ENCODE results near the gene NT5DC4.

DNA sequence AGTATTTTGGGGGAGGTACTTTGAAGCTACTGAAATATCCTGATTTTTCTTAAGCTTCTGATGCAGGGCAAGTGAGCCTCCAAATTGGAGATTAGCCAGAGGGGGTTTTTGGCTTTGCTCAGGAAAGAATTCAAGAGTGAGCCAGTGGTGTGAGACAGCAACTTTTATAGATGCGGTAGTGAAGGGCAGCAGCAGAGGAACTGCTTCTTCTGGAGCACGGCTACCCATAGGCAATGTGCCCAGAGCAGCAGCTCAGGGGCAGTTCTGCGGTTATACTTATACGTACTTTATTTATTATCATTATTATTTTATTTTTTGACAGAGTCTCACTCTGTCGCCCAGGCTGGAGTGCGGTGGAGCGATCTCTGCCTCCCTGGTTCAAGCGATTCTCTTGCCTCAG lies 19.8 kb upstream of the NT5DC4 start:
- TF ChIP-seq, protein P1, sequence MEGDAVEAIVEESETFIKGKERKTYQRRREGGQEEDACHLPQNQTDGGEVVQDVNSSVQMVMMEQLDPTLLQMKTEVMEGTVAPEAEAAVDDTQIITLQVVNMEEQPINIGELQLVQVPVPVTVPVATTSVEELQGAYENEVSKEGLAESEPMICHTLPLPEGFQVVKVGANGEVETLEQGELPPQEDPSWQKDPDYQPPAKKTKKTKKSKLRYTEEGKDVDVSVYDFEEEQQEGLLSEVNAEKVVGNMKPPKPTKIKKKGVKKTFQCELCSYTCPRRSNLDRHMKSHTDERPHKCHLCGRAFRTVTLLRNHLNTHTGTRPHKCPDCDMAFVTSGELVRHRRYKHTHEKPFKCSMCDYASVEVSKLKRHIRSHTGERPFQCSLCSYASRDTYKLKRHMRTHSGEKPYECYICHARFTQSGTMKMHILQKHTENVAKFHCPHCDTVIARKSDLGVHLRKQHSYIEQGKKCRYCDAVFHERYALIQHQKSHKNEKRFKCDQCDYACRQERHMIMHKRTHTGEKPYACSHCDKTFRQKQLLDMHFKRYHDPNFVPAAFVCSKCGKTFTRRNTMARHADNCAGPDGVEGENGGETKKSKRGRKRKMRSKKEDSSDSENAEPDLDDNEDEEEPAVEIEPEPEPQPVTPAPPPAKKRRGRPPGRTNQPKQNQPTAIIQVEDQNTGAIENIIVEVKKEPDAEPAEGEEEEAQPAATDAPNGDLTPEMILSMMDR (IDR thresholded peaks at IDR 0.05; ENCODE audit: low read length), result no peak
- TF ChIP-seq EZH2 (optimal IDR thresholded peaks at IDR 0.05; ENCODE audit: low read depth, low read length) (no peak), EZH2phosphoT487 (IDR thresholded peaks at IDR 0.05; ENCODE audit: low read length) (no peak)

Data from MM.1S (cell line).